Mesendoderm (in vitro differentiated cells): ENCODE data around the gene CPO.

ENCODE experiments used
- DNase-seq: peaks from one replicate; pipeline ENCODE4 v3.0.0; 2013
- H2AK5ac ChIP-seq: 2 replicates; pipeline ENCODE4 v1.6.1; 2013; ENCODE audit warnings: low read length, inconsistent platforms
- H2BK120ac ChIP-seq: 2 replicates; pipeline ENCODE4 v1.6.1; 2013; ENCODE audit warnings: low read depth, mild to moderate bottlenecking, low read length, moderate library complexity, mixed read lengths
- H2BK15ac ChIP-seq: replicated peaks from 2 replicates; pipeline ENCODE4 v1.6.1; 2013; ENCODE audit warnings: low read depth, mild to moderate bottlenecking, moderate library complexity
- H2BK5ac ChIP-seq: 2 replicates; pipeline ENCODE4 v1.6.1; 2013; ENCODE audit warnings: low read length, inconsistent platforms
- H3K18ac ChIP-seq: 2 replicates; pipeline ENCODE4 v1.6.1; 2013; ENCODE audit warnings: mild to moderate bottlenecking, low read length, mixed read lengths
- H3K23ac ChIP-seq: one replicate; pipeline ENCODE4 v1.6.1; 2013; ENCODE audit warnings: low read length
- H3K27ac ChIP-seq: 2 replicates; pipeline ENCODE4 v1.5.1; 2013; ENCODE audit warnings: low read depth, mild to moderate bottlenecking, inconsistent platforms, low read length, moderate library complexity
- H3K27me3 ChIP-seq: 2 replicates; pipeline ENCODE4 v1.6.1; 2013; ENCODE audit warnings: low read length, control low read depth, mild to moderate bottlenecking, inconsistent platforms; ENCODE audit not compliant: insufficient read depth, poor library complexity
- H3K36me3 ChIP-seq: 2 replicates; pipeline ENCODE4 v1.6.1; 2013; ENCODE audit warnings: low read length, inconsistent platforms; ENCODE audit not compliant: control insufficient read depth, insufficient read depth
- H3K4ac ChIP-seq: one replicate; pipeline ENCODE4 v1.6.1; 2013; ENCODE audit warnings: low read depth, mild to moderate bottlenecking, low read length, moderate library complexity
- H3K4me1 ChIP-seq: 2 replicates; pipeline ENCODE4 v1.6.1; 2013; ENCODE audit warnings: low read depth, low read length, inconsistent platforms; ENCODE audit not compliant: control insufficient read depth
- H3K4me2 ChIP-seq: 2 replicates; pipeline ENCODE4 v1.6.1; 2013; ENCODE audit warnings: low read length
- H3K4me3 ChIP-seq: 2 replicates; pipeline ENCODE4 v1.5.1; 2013; ENCODE audit warnings: mild to moderate bottlenecking, low read length
- H3K56ac ChIP-seq: one replicate; pipeline ENCODE4 v1.6.1; 2013; ENCODE audit warnings: low read length
- H3K79me1 ChIP-seq: 2 replicates; pipeline ENCODE4 v1.6.1; 2013; ENCODE audit warnings: low read length, inconsistent platforms
- H3K79me2 ChIP-seq: 2 replicates; pipeline ENCODE4 v1.6.1; 2013; ENCODE audit warnings: mild to moderate bottlenecking, low read length; ENCODE audit not compliant: control insufficient read depth, insufficient read depth
- H3K9ac ChIP-seq: 2 replicates; pipeline ENCODE4 v1.6.1; 2013; ENCODE audit warnings: low read length, inconsistent platforms
- H4K5ac ChIP-seq: one replicate; pipeline ENCODE4 v1.6.1; 2013; ENCODE audit warnings: low read length
- H4K8ac ChIP-seq: one replicate; pipeline ENCODE4 v1.6.1; 2013; ENCODE audit warnings: low read depth, mild to moderate bottlenecking, control low read depth, low read length, moderate library complexity
- WGBS: extraction: QIAGEN DNeasy Blood & Tissue Kit; methylation state at CpG from one replicate; pipeline ENCODE4 v1.1.7; 2013; ENCODE audit warnings: low lambda C conversion rate, missing lambda C conversion rate; ENCODE audit not compliant: insufficient coverage; ENCODE audit errors: extremely low coverage; 5-methylcytosine and 5-hydroxymethylcytosine counted together

CPO gene

DNA sequence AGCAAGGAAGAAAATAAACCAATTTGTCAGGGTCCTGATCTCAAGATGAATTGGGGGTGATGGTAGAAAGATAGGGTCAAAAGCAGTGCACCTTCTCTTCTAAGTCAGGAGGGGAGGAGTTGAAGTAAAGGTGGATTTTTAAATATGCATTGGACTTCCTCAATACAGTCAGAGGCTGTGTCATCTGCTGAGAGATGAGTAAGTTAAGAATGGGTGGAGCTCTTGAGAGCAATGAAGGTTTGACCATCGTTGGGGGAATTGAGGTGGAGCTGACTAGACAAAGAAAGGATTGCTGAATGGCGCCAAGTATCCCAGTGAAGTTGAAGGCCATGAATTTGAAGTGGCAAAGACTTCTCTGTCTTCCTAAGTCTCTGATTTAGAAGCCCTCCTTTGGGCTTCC is 18.4 kb upstream of the CPO start:
- H3K79me2 ChIP-seq, result no peaks in the 10 kb centered on the region
- no peak overlapping the region for H2BK120ac ChIP-seq
- H3K18ac ChIP-seq, result no peak overlapping the region
- no peak for DNase-seq
- H4K5ac ChIP-seq, result no peak overlapping the region
- no peak overlapping the region for H3K4me2 ChIP-seq
- H3K4me3 ChIP-seq, result no peak overlapping the region
- H3K27me3 ChIP-seq, result no peaks in the 10 kb centered on the region
- H3K4me1 ChIP-seq, result peaks cover 2% of the 10 kb centered on the region
- H3K4ac ChIP-seq, result no peak overlapping the region
- no peak overlapping the region for H3K9ac ChIP-seq
- no CpG with 5 or more reads among the region's 2 CpGs for WGBS
- H3K79me1 ChIP-seq, result no peaks in the 10 kb centered on the region
- no peak overlapping the region for H3K23ac ChIP-seq
- H2AK5ac ChIP-seq, result no peak overlapping the region
- H2BK15ac ChIP-seq, result no peak overlapping the region
- H4K8ac ChIP-seq, result no peak overlapping the region
- H3K36me3 ChIP-seq, result no peaks in the 10 kb centered on the region
- H3K56ac ChIP-seq, result no peak overlapping the region
- H2BK5ac ChIP-seq, result no peak overlapping the region
- no peak overlapping the region for H3K27ac ChIP-seq

DNA sequence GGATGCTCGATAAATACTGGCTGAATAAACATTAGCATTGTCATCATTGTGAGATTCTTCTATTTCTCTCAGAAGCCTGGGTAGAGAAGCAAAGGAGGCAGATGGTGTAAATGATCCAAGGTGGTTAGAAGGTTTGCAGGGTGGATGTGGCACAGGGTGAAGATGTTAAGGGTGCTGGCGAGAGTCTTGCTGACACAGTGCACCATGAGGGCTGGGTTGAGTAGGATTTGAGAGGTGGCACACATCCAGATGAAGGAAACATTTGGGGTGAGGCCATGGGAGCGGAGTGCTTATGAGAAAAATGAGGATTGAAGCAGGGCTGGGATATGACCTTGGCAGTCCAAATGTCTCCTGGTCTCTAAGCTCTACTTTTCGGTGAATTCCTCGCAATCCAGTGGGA is 17.8 kb upstream of the CPO start:
- H3K27ac ChIP-seq, result no peak overlapping the region
- no peak for DNase-seq
- no peak overlapping the region for H2BK5ac ChIP-seq
- no peak overlapping the region for H3K4ac ChIP-seq
- H3K4me3 ChIP-seq, result no peak overlapping the region
- H3K56ac ChIP-seq, result no peak overlapping the region
- no peaks in the 10 kb centered on the region for H3K79me2 ChIP-seq
- H3K23ac ChIP-seq, result no peak overlapping the region
- no peak overlapping the region for H2AK5ac ChIP-seq
- H4K8ac ChIP-seq, result no peak overlapping the region
- no peaks in the 10 kb centered on the region for H3K27me3 ChIP-seq
- H2BK15ac ChIP-seq, result no peak overlapping the region
- H3K36me3 ChIP-seq, result no peaks in the 10 kb centered on the region
- no peak overlapping the region for H3K9ac ChIP-seq
- no peak overlapping the region for H3K18ac ChIP-seq
- WGBS, result no CpG with 5 or more reads among the region's 5 CpGs
- peaks cover 2% of the 10 kb centered on the region for H3K4me1 ChIP-seq
- H3K79me1 ChIP-seq, result no peaks in the 10 kb centered on the region
- no peak overlapping the region for H4K5ac ChIP-seq
- H2BK120ac ChIP-seq, result no peak overlapping the region
- H3K4me2 ChIP-seq, result no peak overlapping the region

DNA sequence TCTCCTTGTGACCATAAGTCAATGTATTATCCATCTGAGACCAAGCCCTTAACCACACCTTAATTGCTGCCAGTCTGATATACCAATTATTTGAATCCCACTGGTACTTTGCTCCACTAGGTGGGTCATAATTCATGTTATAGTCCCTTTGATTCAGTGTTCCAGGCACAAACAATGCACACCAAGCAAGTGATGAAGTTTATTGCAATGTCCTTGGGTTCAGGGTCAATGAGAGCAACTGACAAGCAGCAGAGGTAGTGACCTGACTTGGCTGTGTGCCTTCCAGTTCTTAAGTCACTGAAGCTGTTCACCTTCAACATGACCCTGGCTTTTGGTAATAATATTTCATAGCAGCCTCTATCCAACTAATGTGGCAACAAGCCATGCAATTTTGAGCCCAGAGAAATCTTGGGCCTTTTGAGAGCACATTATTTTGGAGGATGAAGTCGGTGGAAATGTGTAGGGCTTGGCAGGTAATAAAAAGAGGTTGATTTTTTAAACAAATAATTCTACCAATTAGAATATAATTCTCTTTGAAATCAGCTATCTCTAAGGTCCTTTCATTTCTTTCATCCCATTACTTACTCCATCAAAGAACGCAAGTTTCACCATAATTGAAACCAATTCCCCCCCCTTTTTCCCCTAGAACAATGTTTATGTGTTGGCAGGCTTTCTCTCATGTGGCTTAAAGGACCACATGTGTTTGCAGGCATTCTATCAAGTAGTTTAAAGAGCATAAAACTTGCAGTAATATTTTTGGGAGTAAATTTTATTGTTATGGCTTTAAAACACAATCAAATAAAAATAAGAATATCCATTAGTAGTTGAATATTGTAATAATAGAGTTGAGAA is 3.1 kb upstream of the CPO start:
- H3K4me3 ChIP-seq, result no peak overlapping the region
- no peak overlapping the region for H3K4me2 ChIP-seq
- no peaks in the 10 kb centered on the region for H3K79me2 ChIP-seq
- H3K56ac ChIP-seq, result no peak overlapping the region
- no peak overlapping the region for H2BK5ac ChIP-seq
- no peaks in the 10 kb centered on the region for H3K79me1 ChIP-seq
- no peak for DNase-seq
- H3K4me1 ChIP-seq, result no peaks in the 10 kb centered on the region
- no peak overlapping the region for H2BK120ac ChIP-seq
- no peak overlapping the region for H2AK5ac ChIP-seq
- no peak overlapping the region for H3K18ac ChIP-seq
- no CpG with 5 or more reads among the region's 2 CpGs for WGBS
- H3K27ac ChIP-seq, result no peak overlapping the region
- no peak overlapping the region for H4K8ac ChIP-seq
- no peak overlapping the region for H3K9ac ChIP-seq
- no peak overlapping the region for H4K5ac ChIP-seq
- no peak overlapping the region for H3K4ac ChIP-seq
- H2BK15ac ChIP-seq, result no peak overlapping the region
- no peaks in the 10 kb centered on the region for H3K27me3 ChIP-seq
- no peaks in the 10 kb centered on the region for H3K36me3 ChIP-seq
- H3K23ac ChIP-seq, result no peak overlapping the region

DNA sequence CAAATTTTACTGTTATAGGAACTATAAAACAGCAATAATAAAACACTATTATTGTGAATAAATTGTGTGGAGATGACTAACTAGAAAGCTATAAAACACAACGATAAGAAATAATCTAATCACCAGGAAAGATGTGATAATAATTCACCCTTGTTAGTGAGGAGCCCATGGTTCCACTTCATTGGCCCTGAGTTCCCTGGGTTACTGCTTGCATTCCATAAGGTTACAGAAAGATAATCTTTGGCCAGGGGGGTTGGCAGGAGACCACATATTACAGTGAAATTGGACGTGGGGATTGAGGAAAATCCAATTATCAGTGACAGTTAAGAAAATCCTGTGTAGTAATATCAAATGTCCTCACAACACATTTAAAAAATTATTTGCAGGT is 2.5 kb upstream of the CPO start:
- WGBS, result no CpG with 5 or more reads among the region's 2 CpGs
- Histone ChIP-seq H2AK5ac (no peak overlapping the region), H3K36me3 (no peaks in the 10 kb centered on the region), H4K5ac (no peak overlapping the region), H3K56ac (no peak overlapping the region), H3K9ac (no peak overlapping the region), H3K4me1 (no peaks in the 10 kb centered on the region), H3K79me1 (no peaks in the 10 kb centered on the region), H2BK120ac (no peak overlapping the region), H3K4me2 (no peak overlapping the region), H3K23ac (no peak overlapping the region), H2BK15ac (no peak overlapping the region), H3K27me3 (no peaks in the 10 kb centered on the region), H3K4ac (no peak overlapping the region), H3K27ac (no peak overlapping the region), H3K18ac (no peak overlapping the region), H3K4me3 (no peak overlapping the region), H2BK5ac (no peak overlapping the region), H4K8ac (no peak overlapping the region), H3K79me2 (no peaks in the 10 kb centered on the region)
- no peak for DNase-seq

DNA sequence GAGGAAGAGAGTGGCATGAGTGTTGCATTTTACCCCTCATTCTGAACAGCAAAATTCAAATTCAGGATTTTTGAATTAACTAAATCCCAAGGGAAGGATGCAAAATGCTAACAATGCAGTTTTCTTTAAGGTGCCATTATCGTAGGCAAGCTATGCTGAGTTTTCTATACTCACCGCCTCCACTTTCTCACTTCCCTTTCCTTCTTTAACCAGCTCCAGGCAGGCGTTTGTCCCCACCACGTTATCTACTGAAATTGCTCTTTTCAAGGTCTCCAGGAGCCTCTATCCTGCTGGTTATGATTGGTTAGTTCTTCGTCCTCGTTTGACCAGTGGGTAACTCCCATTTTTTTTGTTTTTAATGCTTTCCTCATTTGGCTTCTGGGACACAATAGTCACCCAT is 1.8 kb upstream of the CPO start:
- Histone ChIP-seq H2BK120ac (no peak overlapping the region), H3K4ac (no peak overlapping the region), H3K79me1 (no peaks in the 10 kb centered on the region), H3K18ac (no peak overlapping the region), H3K27ac (no peak overlapping the region), H3K56ac (no peak overlapping the region), H4K5ac (no peak overlapping the region), H3K4me3 (no peak overlapping the region), H2BK5ac (no peak overlapping the region), H2AK5ac (no peak overlapping the region), H3K9ac (no peak overlapping the region), H3K23ac (no peak overlapping the region), H2BK15ac (no peak overlapping the region), H3K27me3 (no peaks in the 10 kb centered on the region), H4K8ac (no peak overlapping the region), H3K4me2 (no peak overlapping the region), H3K79me2 (no peaks in the 10 kb centered on the region), H3K4me1 (no peaks in the 10 kb centered on the region), H3K36me3 (no peaks in the 10 kb centered on the region)
- no peak for DNase-seq
- no CpG with 5 or more reads among the region's 6 CpGs for WGBS

DNA sequence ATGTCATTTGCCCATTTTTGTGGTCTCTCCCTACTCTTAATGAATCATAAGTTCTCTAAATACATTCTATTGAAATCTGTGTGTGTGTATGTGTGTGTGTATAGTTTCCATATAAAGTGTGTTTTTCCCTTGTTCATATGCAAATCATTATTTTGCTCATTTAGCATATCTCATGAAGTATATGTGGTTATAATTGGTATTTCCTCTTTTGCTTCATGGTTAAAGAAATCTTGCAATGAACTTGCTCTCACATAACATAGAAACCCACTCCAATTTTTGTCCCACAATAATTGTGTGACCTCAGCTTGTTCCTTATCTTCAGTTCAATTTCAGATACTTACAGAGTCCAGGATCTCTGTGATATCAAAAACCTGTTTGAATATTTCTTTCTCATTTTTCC is 1.2 kb downstream of the CPO start:
- no peak overlapping the region for H3K9ac ChIP-seq
- H3K27me3 ChIP-seq, result no peaks in the 10 kb centered on the region
- no peak overlapping the region for H2BK5ac ChIP-seq
- H3K27ac ChIP-seq, result no peak overlapping the region
- no peak overlapping the region for H4K8ac ChIP-seq
- DNase-seq, result no peak
- no peak overlapping the region for H3K4me2 ChIP-seq
- no peaks in the 10 kb centered on the region for H3K79me2 ChIP-seq
- H3K23ac ChIP-seq, result no peak overlapping the region
- H2AK5ac ChIP-seq, result no peak overlapping the region
- no peaks in the 10 kb centered on the region for H3K79me1 ChIP-seq
- H3K18ac ChIP-seq, result no peak overlapping the region
- no peaks in the 10 kb centered on the region for H3K36me3 ChIP-seq
- H4K5ac ChIP-seq, result no peak overlapping the region
- H3K4me1 ChIP-seq, result peaks cover 2% of the 10 kb centered on the region
- no peak overlapping the region for H2BK15ac ChIP-seq
- H3K56ac ChIP-seq, result no peak overlapping the region
- H3K4ac ChIP-seq, result no peak overlapping the region
- H3K4me3 ChIP-seq, result no peak overlapping the region
- H2BK120ac ChIP-seq, result no peak overlapping the region
